HEK293T (cell line): ENCODE measurements around the gene KIDINS220.

Experiments
- CTCF ChIA-PET: fragments of 350-600 bp; formaldehyde crosslinking; extraction: SDS; loops from one replicate; lab custom pipeline; 2021; ENCODE audit warnings: antibody characterized with exemption, inconsistent platforms; lab: Yijun Ruan, JAX
- POLR2A ChIA-PET: fragments of 350-600 bp; formaldehyde crosslinking; extraction: SDS; loops from one replicate; lab custom pipeline; 2020; ENCODE audit warnings: antibody characterized with exemption, inconsistent platforms; lab: Yijun Ruan, JAX
- DNase-seq: peaks from one replicate; pipeline ENCODE4 v3.0.0; 2012; ENCODE audit warnings: mixed read lengths; ENCODE audit errors: extremely low spot score
- ARNT ChIP-seq: fragments of 450-650 bp; IDR thresholded peaks from 2 replicates; pipeline ENCODE4 v1.6.1; 2017; ENCODE audit warnings: mild to moderate bottlenecking
- BHLHE40 ChIP-seq: fragments of 450-650 bp; IDR thresholded peaks from 2 replicates; pipeline ENCODE4 v1.6.1; 2016; ENCODE audit warnings: mild to moderate bottlenecking, moderate library complexity, borderline replicate concordance
- CTBP1 ChIP-seq: fragments of 450-650 bp; IDR thresholded peaks from 2 replicates; pipeline ENCODE4 v1.6.1; 2016; ENCODE audit warnings: borderline replicate concordance
- ELF4 ChIP-seq: fragments of 450-650 bp; IDR thresholded peaks from 2 replicates; pipeline ENCODE4 v1.6.1; 2017; ENCODE audit warnings: antibody characterized with exemption
- FOXA1 ChIP-seq: fragments of 450-650 bp; IDR thresholded peaks from 2 replicates; pipeline ENCODE4 v1.6.1; 2016; ENCODE audit warnings: mild to moderate bottlenecking
- FOXK2 ChIP-seq: fragments of 450-650 bp; IDR thresholded peaks from 2 replicates; pipeline ENCODE4 v1.6.1; 2016; ENCODE audit warnings: mild to moderate bottlenecking
- FOXM1 ChIP-seq: fragments of 450-650 bp; IDR thresholded peaks from 2 replicates; pipeline ENCODE4 v1.6.1; 2017; ENCODE audit warnings: mild to moderate bottlenecking, borderline replicate concordance
- HDGF ChIP-seq: fragments of 450-650 bp; IDR thresholded peaks from 2 replicates; pipeline ENCODE4 v1.6.1; 2017; ENCODE audit warnings: antibody characterized with exemption, borderline replicate concordance
- L3MBTL2 ChIP-seq: fragments of 450-650 bp; conservative IDR thresholded peaks from 2 replicates; pipeline ENCODE4 v1.6.1; 2016; ENCODE audit warnings: mild to moderate bottlenecking
- LEF1 ChIP-seq: fragments of 450-650 bp; IDR thresholded peaks from 2 replicates; pipeline ENCODE4 v1.6.1; 2017; ENCODE audit warnings: mild to moderate bottlenecking, borderline replicate concordance
- NFRKB ChIP-seq: fragments of 450-650 bp; IDR thresholded peaks from 2 replicates; pipeline ENCODE4 v1.6.1; 2016; ENCODE audit warnings: mild to moderate bottlenecking, moderate library complexity
- SP1 ChIP-seq: fragments of 450-650 bp; IDR thresholded peaks from 2 replicates; pipeline ENCODE4 v1.6.1; 2017
- SUZ12 ChIP-seq: fragments of 450-650 bp; IDR thresholded peaks from 2 replicates; pipeline ENCODE4 v1.6.1; 2016; ENCODE audit warnings: mild to moderate bottlenecking
- TARDBP ChIP-seq: fragments of 450-650 bp; IDR thresholded peaks from 2 replicates; pipeline ENCODE4 v1.6.1; 2016
- ZNF384 ChIP-seq: fragments of 450-650 bp; IDR thresholded peaks from 2 replicates; pipeline ENCODE4 v1.6.1; 2016
- TF ChIP-seq, protein P1 (sequence below): fragments of 450-650 bp; IDR thresholded peaks from 2 replicates; pipeline ENCODE4 v1.6.1; 2016

KIDINS220 gene

DNA sequence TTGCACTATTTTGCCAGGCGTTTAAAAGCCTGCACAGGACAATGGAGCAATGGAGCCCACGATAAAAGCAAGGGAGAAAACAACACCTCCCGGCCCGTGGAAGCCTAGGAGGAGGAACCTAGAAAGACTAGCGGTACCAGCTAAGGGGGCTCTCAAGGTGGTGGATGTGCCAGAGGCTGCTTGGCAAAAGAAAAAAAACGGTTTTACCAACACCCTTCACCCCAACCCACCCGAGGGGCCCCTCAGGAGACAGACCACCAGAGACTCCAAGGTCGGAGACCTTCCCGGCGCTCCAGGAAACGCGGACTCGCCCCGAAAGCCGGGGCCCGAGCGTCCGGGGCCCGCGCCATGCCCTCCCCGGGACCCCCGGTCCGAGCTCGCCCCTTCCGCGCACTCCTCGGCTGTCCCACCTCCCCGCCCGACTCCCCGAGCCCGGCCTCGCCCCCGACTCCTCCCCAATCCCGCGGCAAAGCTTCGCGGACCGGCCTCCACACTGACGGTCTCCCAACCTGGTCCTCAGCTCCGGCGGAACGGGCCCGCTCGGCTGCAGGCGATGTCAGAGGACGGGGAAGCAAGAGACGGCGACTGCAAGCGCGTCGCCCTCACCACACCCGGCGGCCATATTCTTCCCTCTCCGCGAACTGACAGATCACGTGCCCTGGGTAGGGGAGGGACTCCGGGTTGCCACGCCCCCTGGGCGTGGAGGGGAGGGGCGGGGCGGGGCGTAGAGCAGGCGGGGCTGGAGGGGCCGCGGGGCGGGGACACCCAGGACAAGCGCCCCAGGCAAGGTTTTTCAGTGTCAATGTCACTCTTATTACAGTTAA, at the start of gene KIDINS220:
KIDINS220 (minus strand) TSS at position 643 of the 824 bp plus-strand sequence. CDS start 10,520 bp downstream, outside the sequence.
- TF ChIP-seq BHLHE40 (no peak), L3MBTL2 (peak; percentile 69)
- ChIA-PET CTCF (no interaction called here), POLR2A (interaction anchor here (0.6 kb wide), 1 partner anchor 531 kb away, joined by 3 read pairs; no protein-coding TSS in a partner anchor)
- DNase-seq = peak; percentile 98

DNA sequence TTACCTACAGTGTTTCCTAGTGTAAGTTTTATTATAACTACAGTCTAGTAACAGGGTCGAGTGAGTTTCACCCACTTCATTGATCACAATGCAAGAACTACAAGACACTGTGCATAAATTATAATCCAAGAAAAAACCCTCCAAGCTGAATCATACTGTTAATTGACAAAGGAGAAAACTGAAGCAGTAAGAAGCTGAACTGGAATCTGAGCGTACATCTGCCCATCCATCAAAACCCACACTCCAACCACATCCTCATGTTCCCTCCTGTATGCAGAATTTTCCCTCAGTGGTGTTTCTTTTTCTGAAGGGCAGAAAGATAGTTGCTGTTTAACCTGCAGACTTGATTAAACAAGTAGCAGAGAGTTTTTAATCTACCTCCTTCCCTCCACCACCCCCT, 49.5 kb upstream of the KIDINS220 start:
- ChIA-PET CTCF (no interaction called here), POLR2A (no interaction called here)
- TF ChIP-seq TARDBP (no peak), LEF1 (no peak)
- no peak for DNase-seq

DNA sequence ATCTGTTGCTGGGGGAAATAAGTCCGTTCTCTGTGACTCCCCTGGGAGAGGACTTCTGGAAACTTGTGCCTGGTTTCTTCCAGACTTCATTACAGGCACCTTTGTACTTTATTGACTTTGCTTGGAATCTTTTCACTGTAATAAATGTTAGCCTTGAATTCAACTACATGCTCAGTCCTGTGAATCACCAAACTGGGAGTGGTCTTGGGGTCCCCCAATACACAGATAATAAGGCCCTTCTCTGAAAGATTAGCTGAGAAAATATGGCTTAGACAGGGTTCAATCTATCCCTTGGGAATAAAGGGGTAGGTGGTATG, 48.7 kb upstream of the KIDINS220 start:
- DNase-seq = no peak
- POLR2A ChIA-PET = no interaction called here
- no peak for TF ChIP-seq ARNT
- no peak for TF ChIP-seq SP1
- TF ChIP-seq CTBP1 = no peak
- TF ChIP-seq FOXA1 = no peak
- TF ChIP-seq BHLHE40 = no peak
- TF ChIP-seq FOXM1 = no peak
- CTCF ChIA-PET = no interaction called here

DNA sequence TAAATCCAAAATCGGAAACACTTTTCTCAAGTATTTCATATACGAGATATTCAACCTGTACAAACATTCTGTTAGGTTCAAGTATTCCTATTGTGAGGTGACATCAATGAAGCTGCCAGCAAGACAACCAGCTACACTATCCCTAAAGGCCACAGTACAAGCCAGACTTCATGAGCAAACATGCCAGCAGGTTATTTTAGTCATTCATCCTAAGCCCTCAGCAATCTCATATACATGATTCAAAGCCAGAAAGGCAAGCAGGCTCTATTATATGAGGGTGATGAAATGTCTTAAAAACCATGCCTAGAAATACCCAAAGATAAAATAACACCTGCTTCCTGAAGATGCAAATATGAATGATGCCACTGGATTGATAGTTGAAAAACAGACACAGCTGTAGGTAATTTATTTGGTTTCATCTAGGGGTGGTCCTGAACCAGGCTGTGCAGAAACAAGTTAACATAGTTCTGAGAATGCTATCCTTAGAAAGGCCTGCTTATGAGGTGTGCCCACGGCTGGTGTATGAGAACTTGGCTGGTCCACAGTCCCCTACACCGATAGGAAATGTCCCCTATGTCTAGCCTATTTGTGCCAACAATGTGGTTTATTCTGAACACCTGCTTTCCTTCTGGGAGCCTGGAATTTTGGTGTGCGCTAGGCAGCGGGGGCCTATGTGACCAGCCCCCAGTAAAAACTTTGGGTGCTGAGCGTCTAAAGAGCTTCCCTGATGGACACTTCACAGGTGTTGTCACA, 48.2 kb upstream of the KIDINS220 start:
- CTCF ChIA-PET = interaction anchor here (0.6 kb wide), 2 partner anchors 56 to 94 kb away, joined by 3 to 4 read pairs; no protein-coding TSS in a partner anchor
- no peak for DNase-seq
- TF ChIP-seq ZNF384 (no peak), FOXA1 (no peak), FOXK2 (no peak), CTBP1 (no peak), SP1 (no peak)
- POLR2A ChIA-PET = no interaction called here

DNA sequence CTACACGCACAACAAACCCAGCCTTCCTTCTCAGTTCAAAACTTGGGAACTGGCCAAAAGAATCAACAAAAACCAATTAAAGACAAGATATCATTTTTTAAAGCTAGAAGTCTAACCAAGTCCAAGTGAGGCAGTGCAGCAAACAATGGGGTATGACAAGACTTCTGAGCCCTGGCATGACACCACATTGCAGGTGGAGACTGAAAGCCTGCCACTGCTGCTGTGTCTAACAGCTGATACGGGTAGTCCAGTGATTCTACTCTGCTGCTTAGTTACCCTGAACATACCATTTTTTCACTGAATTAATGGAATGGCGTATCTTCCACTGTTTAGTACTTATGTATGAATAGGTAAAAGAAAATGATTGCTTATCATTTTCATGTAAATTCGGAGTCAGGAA, 47.4 kb upstream of the KIDINS220 start:
- CTCF ChIA-PET = no interaction called here
- no peak for DNase-seq
- no peak for TF ChIP-seq SUZ12
- TF ChIP-seq ZNF384 = no peak
- TF ChIP-seq, protein P1, sequence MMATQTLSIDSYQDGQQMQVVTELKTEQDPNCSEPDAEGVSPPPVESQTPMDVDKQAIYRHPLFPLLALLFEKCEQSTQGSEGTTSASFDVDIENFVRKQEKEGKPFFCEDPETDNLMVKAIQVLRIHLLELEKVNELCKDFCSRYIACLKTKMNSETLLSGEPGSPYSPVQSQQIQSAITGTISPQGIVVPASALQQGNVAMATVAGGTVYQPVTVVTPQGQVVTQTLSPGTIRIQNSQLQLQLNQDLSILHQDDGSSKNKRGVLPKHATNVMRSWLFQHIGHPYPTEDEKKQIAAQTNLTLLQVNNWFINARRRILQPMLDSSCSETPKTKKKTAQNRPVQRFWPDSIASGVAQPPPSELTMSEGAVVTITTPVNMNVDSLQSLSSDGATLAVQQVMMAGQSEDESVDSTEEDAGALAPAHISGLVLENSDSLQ = no peak
- TF ChIP-seq ARNT = no peak
- TF ChIP-seq L3MBTL2 = no peak
- no peak for TF ChIP-seq TARDBP
- no peak for TF ChIP-seq FOXK2
- no peak for TF ChIP-seq FOXM1
- no peak for TF ChIP-seq BHLHE40

DNA sequence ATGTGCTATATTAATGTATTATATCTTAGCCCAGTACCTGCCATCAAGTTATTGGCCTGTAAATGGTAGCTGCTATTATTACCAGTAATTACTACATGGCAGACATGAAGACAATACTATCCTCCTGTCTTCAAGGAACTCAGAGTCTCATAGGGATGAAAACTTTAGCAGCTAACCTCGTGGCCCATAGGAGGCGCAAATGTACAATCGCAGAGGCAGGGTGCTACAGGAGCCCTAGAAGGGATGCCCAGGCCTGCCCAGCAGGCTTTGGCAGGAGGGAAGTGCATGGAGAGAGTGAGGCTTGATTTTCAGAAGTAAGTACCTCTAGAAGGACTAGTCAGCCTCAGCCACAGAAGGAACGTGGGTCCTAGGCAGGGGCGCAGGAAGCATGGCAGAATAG, 44.7 kb upstream of the KIDINS220 start:
- CTCF ChIA-PET = no interaction called here

More for the DNA sequence above, 47.4 kb upstream of the KIDINS220 start:
- POLR2A ChIA-PET = no interaction called here

DNA sequence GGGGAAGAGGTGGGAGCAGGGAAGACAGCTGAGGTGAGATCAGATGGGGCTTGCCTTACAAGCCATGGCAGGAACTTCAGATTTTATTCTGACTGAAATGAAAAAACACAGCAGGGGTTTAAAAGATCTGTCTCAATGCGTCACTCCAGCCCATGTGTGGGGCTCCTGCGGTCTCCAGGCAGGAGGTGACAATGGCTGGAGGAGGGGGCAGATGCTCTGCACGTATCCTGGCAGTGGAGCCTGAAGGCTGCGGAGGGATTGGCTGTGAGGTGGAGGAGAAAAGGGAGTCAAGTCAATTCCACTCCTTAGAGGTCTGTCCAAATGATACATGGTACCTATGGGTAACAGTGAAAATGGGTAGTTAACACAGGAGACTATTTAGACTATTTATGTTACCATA, 40.5 kb upstream of the KIDINS220 start:
- TF ChIP-seq FOXK2 (no peak), L3MBTL2 (no peak), CTBP1 (no peak), BHLHE40 (no peak), FOXM1 (no peak)
- DNase-seq = no peak
- CTCF ChIA-PET = no interaction called here
- POLR2A ChIA-PET = no interaction called here

More for the DNA sequence above, 44.7 kb upstream of the KIDINS220 start:
- peak; percentile 19 for DNase-seq
- POLR2A ChIA-PET = no interaction called here
- no peak for TF ChIP-seq HDGF
- TF ChIP-seq FOXK2 = no peak
- TF ChIP-seq SUZ12 = no peak
- TF ChIP-seq TARDBP = no peak
- no peak for TF ChIP-seq ARNT
- TF ChIP-seq FOXA1 = no peak
- TF ChIP-seq ELF4 = no peak
- TF ChIP-seq, protein P1 = no peak
- TF ChIP-seq CTBP1 = no peak
- no peak for TF ChIP-seq NFRKB
- TF ChIP-seq BHLHE40 = no peak
- no peak for TF ChIP-seq L3MBTL2
- no peak for TF ChIP-seq ZNF384
- no peak for TF ChIP-seq SP1
- no peak for TF ChIP-seq LEF1
- no peak for TF ChIP-seq FOXM1
